Body of pancreas (tissue), 4 donors: ENCODE results near the gene HNRNPLL.

Source experiments
- POLR2A ChIP-seq, 3 donors: fragments of 450-650 bp; IDR thresholded peaks; one replicate each; pipeline ENCODE4 v1.6.1; 2016; ENCODE audit warnings: antibody characterized with exemption in 3 of 3, mild to moderate bottlenecking in 2 of 3
- TF ChIP-seq, protein P1 (sequence below), 7 experiments: fragments of 450-650 bp in 4 of 7; fragments of 200-600 bp in 3 of 7; sonication (generic) in 3 of 7; IDR thresholded peaks; one replicate each; pipeline ENCODE4 v1.5.1; 2016 to 2019; ENCODE audit warnings: antibody characterized with exemption in 7 of 7

GRCh38 chr2:38635139-38635538 is 32.4 kb upstream of the HNRNPLL start:
- TF ChIP-seq, protein P1, sequence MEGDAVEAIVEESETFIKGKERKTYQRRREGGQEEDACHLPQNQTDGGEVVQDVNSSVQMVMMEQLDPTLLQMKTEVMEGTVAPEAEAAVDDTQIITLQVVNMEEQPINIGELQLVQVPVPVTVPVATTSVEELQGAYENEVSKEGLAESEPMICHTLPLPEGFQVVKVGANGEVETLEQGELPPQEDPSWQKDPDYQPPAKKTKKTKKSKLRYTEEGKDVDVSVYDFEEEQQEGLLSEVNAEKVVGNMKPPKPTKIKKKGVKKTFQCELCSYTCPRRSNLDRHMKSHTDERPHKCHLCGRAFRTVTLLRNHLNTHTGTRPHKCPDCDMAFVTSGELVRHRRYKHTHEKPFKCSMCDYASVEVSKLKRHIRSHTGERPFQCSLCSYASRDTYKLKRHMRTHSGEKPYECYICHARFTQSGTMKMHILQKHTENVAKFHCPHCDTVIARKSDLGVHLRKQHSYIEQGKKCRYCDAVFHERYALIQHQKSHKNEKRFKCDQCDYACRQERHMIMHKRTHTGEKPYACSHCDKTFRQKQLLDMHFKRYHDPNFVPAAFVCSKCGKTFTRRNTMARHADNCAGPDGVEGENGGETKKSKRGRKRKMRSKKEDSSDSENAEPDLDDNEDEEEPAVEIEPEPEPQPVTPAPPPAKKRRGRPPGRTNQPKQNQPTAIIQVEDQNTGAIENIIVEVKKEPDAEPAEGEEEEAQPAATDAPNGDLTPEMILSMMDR (IDR thresholded peaks at IDR 0.05): no peak
- TF ChIP-seq POLR2A (IDR thresholded peaks at IDR 0.05): no peak
